ENCODE data around the gene CTNND2.

Gene CTNND2

GRCh38 chr5:11239261-11240015 is 664.8 kb downstream of the CTNND2 start:
- no peak for DNase-seq

- DNase-seq, result no peak
Observed at GRCh38 chr5:11234501-11234911, 669.7 kb downstream of the CTNND2 start.

- no peak for DNase-seq
Observed at GRCh38 chr5:11230890-11231289, 673.4 kb downstream of the CTNND2 start.

GRCh38 chr5:11227064-11227463 is 677.2 kb downstream of the CTNND2 start:
- no peak for DNase-seq

- DNase-seq, result no peak
Observed at GRCh38 chr5:11224436-11225187, 679.6 kb downstream of the CTNND2 start.

- no peak for DNase-seq
Observed at GRCh38 chr5:11222169-11222568, 682.1 kb downstream of the CTNND2 start.

GRCh38 chr5:11214864-11215644 is 689.2 kb downstream of the CTNND2 start:
- no peak for DNase-seq

- no peak for DNase-seq
Observed at GRCh38 chr5:11212706-11213105, 691.5 kb downstream of the CTNND2 start.

GRCh38 chr5:11197726-11198125 is 706.5 kb downstream of the CTNND2 start:
- DNase-seq, result no peak

GRCh38 chr5:11191673-11192072 is 712.6 kb downstream of the CTNND2 start:
- no peak for DNase-seq

- DNase-seq, result no peak
Observed at GRCh38 chr5:11182441-11183080, 721.7 kb downstream of the CTNND2 start.

- DNase-seq, result no peak
Observed at GRCh38 chr5:11181940-11182339, 722.3 kb downstream of the CTNND2 start.

- no peak for DNase-seq
Observed at GRCh38 chr5:11180890-11181289, 723.4 kb downstream of the CTNND2 start.

- no peak for DNase-seq
Observed at GRCh38 chr5:11177999-11178711, 726.1 kb downstream of the CTNND2 start.

GRCh38 chr5:11174591-11174990 is 729.7 kb downstream of the CTNND2 start:
- no peak for DNase-seq

- no peak for DNase-seq
Observed at GRCh38 chr5:11172484-11172883, 731.8 kb downstream of the CTNND2 start.

GRCh38 chr5:11171236-11171635 is 733.0 kb downstream of the CTNND2 start:
- no peak for DNase-seq

- no peak for DNase-seq
Observed at GRCh38 chr5:11166923-11167322, 737.3 kb downstream of the CTNND2 start.

- no peak for DNase-seq
Observed at GRCh38 chr5:11164531-11165294, 739.5 kb downstream of the CTNND2 start.

- DNase-seq, result no peak
Observed at GRCh38 chr5:11157132-11157531, 747.1 kb downstream of the CTNND2 start.

- DNase-seq, result no peak
Observed at GRCh38 chr5:11153670-11154382, 750.4 kb downstream of the CTNND2 start.
